Measurements from ENCODE around the gene FTO.

Gene FTO

GRCh38 chr16:53832896-53833544, 129.1 kb downstream of the FTO start:
- peak; percentile 52 to 69 (median 67) for DNase-seq

- DNase-seq, result no peak
Measured at GRCh38 chr16:53836142-53836541, 132.2 kb downstream of the FTO start.

GRCh38 chr16:53836680-53837079, 132.7 kb downstream of the FTO start:
- DNase-seq, result no peak

- no peak for DNase-seq
Measured at GRCh38 chr16:53837426-53837825, 133.5 kb downstream of the FTO start.

GRCh38 chr16:53839150-53839549, 135.2 kb downstream of the FTO start:
- no peak for DNase-seq

GRCh38 chr16:53840456-53840855, 136.5 kb downstream of the FTO start:
- DNase-seq, result no peak

- no peak for DNase-seq
Measured at GRCh38 chr16:53841884-53842283, 137.9 kb downstream of the FTO start.

- DNase-seq, result no peak
Measured at GRCh38 chr16:53843084-53843483, 139.1 kb downstream of the FTO start.

GRCh38 chr16:53844804-53845203, 140.8 kb downstream of the FTO start:
- no peak for DNase-seq

- DNase-seq, result peak in 1 of 3 donors; percentile 9
Measured at GRCh38 chr16:53846549-53846948, 142.6 kb downstream of the FTO start.

- peak in 2 of 3 donors; percentile 22 to 39 for DNase-seq
Measured at GRCh38 chr16:53846971-53847370, 143.0 kb downstream of the FTO start.

- no peak for DNase-seq
Measured at GRCh38 chr16:53848277-53848942, 144.5 kb downstream of the FTO start.

GRCh38 chr16:53848950-53849349, 145.0 kb downstream of the FTO start:
- DNase-seq, result no peak

GRCh38 chr16:53849585-53849984, 145.6 kb downstream of the FTO start:
- DNase-seq, result no peak

GRCh38 chr16:53849994-53850393, 146.0 kb downstream of the FTO start:
- no peak for DNase-seq

- DNase-seq, result no peak
Measured at GRCh38 chr16:53852678-53853077, 148.7 kb downstream of the FTO start.

- DNase-seq, result no peak
Measured at GRCh38 chr16:53855056-53855455, 151.1 kb downstream of the FTO start.

GRCh38 chr16:53855511-53855910, 151.6 kb downstream of the FTO start:
- no peak for DNase-seq

GRCh38 chr16:53859995-53860540, 156.1 kb downstream of the FTO start:
- DNase-seq, result no peak

- DNase-seq, result no peak
Measured at GRCh38 chr16:53863861-53864260, 159.9 kb downstream of the FTO start.

- peak; percentile 37 to 46 (median 39) for DNase-seq
Measured at GRCh38 chr16:53864819-53865493, 161.0 kb downstream of the FTO start.

- peak; percentile 43 to 71 (median 60) for DNase-seq
Measured at GRCh38 chr16:53865494-53865863, 161.5 kb downstream of the FTO start.

GRCh38 chr16:53866520-53866919, 162.6 kb downstream of the FTO start:
- no peak for DNase-seq

GRCh38 chr16:53870831-53871230, 166.9 kb downstream of the FTO start:
- no peak for DNase-seq

Data from suppressor macrophage treated with lipopolysaccharide for 1 hour (primary cell).